ENCODE results near the gene CNTNAP5. TPM values are rescaled to one million over a fixed set of nuclear protein-coding genes. Genes with fewer than 3 reads are reported as not detected.

CNTNAP5 gene
- total RNA-seq, 1 experiment from 2014 or later: not detected

- DNase-seq (ENCODE audit: low read depth): no peak
These were observed 522.6 kb downstream of the CNTNAP5 start for GRCh38 chr2:124547700-124548099.

GRCh38 chr2:124558277-124558905 is 533.3 kb downstream of the CNTNAP5 start:
- DNase-seq (ENCODE audit: low read depth): no peak

GRCh38 chr2:124559236-124559635 is 534.1 kb downstream of the CNTNAP5 start:
- no peak for DNase-seq (ENCODE audit: low read depth)

GRCh38 chr2:124560592-124561112 is 535.6 kb downstream of the CNTNAP5 start:
- DNase-seq (ENCODE audit: low read depth): no peak

- DNase-seq (ENCODE audit: low read depth): no peak
These were observed 536.4 kb downstream of the CNTNAP5 start for GRCh38 chr2:124561486-124561885.

- DNase-seq (ENCODE audit: low read depth): no peak
These were observed 538.3 kb downstream of the CNTNAP5 start for GRCh38 chr2:124563426-124563825.

GRCh38 chr2:124566518-124566970 is 541.5 kb downstream of the CNTNAP5 start:
- no peak for DNase-seq (ENCODE audit: low read depth)

- DNase-seq (ENCODE audit: low read depth): no peak
These were observed 545.8 kb downstream of the CNTNAP5 start for GRCh38 chr2:124570872-124571271.

GRCh38 chr2:124571836-124572235 is 546.7 kb downstream of the CNTNAP5 start:
- no peak for DNase-seq (ENCODE audit: low read depth)

- DNase-seq (ENCODE audit: low read depth): no peak
These were observed 548.0 kb downstream of the CNTNAP5 start for GRCh38 chr2:124572934-124573634.

GRCh38 chr2:124575497-124575896 is 550.4 kb downstream of the CNTNAP5 start:
- no peak for DNase-seq (ENCODE audit: low read depth)

GRCh38 chr2:124580263-124580662 is 555.2 kb downstream of the CNTNAP5 start:
- DNase-seq (ENCODE audit: low read depth): no peak

GRCh38 chr2:124582387-124582786 is 557.3 kb downstream of the CNTNAP5 start:
- no peak for DNase-seq (ENCODE audit: low read depth)

- no peak for DNase-seq (ENCODE audit: low read depth)
These were observed 559.5 kb downstream of the CNTNAP5 start for GRCh38 chr2:124584615-124585014.

GRCh38 chr2:124585277-124585676 is 560.2 kb downstream of the CNTNAP5 start:
- DNase-seq (ENCODE audit: low read depth): no peak

GRCh38 chr2:124586210-124586609 is 561.1 kb downstream of the CNTNAP5 start:
- DNase-seq (ENCODE audit: low read depth): no peak

- no peak for DNase-seq (ENCODE audit: low read depth)
These were observed 561.7 kb downstream of the CNTNAP5 start for GRCh38 chr2:124586835-124587234.

GRCh38 chr2:124589971-124590370 is 564.9 kb downstream of the CNTNAP5 start:
- no peak for DNase-seq (ENCODE audit: low read depth)

GRCh38 chr2:124602759-124603158 is 577.7 kb downstream of the CNTNAP5 start:
- no peak for DNase-seq (ENCODE audit: low read depth)

- no peak for DNase-seq (ENCODE audit: low read depth)
These were observed 579.9 kb downstream of the CNTNAP5 start for GRCh38 chr2:124604940-124605339.

- no peak for DNase-seq (ENCODE audit: low read depth)
These were observed 582.6 kb downstream of the CNTNAP5 start for GRCh38 chr2:124607679-124608078.

GRCh38 chr2:124609667-124610066 is 584.6 kb downstream of the CNTNAP5 start:
- DNase-seq (ENCODE audit: low read depth): no peak

- DNase-seq (ENCODE audit: low read depth): no peak
These were observed 585.1 kb downstream of the CNTNAP5 start for GRCh38 chr2:124610141-124610540.
